HG03025 (cell line): ENCODE measurements around the gene ATP1B1.

Source experiments
- ATAC-seq: cut with Tn5 transposase; IDR thresholded peaks from one replicate; pipeline ENCODE4 v1.9.1; 2021; ENCODE audit warnings: mild to moderate bottlenecking, moderate library complexity; ENCODE audit not compliant: unreplicated experiment, low FRiP score

The ATP1B1 gene

GRCh38 chr1:169180174-169180573, 73.7 kb downstream of the ATP1B1 start:
- no peak for ATAC-seq
